ENCODE results near the gene C16orf78. TPM values are rescaled to one million over a fixed set of nuclear protein-coding genes. Genes with fewer than 3 reads are reported as not detected.

C16orf78 gene
- polyA plus RNA-seq, 3 donors, result not detected

GRCh38 chr16:49378816-49379215, 5.2 kb downstream of the C16orf78 start:
- no peak for DNase-seq (ENCODE audit: low read depth in 3 of 3, low spot score in 2 of 3)

- DNase-seq (ENCODE audit: low read depth in 3 of 3, low spot score in 2 of 3), result no peak
Measured at GRCh38 chr16:49382916-49383315, 9.3 kb downstream of the C16orf78 start.

GRCh38 chr16:49395021-49395420, 21.4 kb downstream of the C16orf78 start:
- DNase-seq (ENCODE audit: low read depth in 3 of 3, low spot score in 2 of 3), result no peak

- DNase-seq (ENCODE audit: low read depth in 3 of 3, low spot score in 2 of 3), result no peak
Measured at GRCh38 chr16:49396206-49396720, 22.7 kb downstream of the C16orf78 start.

- no peak for DNase-seq (ENCODE audit: low read depth in 3 of 3, low spot score in 2 of 3)
Measured at GRCh38 chr16:49398761-49399160, 25.2 kb downstream of the C16orf78 start.

DNA sequence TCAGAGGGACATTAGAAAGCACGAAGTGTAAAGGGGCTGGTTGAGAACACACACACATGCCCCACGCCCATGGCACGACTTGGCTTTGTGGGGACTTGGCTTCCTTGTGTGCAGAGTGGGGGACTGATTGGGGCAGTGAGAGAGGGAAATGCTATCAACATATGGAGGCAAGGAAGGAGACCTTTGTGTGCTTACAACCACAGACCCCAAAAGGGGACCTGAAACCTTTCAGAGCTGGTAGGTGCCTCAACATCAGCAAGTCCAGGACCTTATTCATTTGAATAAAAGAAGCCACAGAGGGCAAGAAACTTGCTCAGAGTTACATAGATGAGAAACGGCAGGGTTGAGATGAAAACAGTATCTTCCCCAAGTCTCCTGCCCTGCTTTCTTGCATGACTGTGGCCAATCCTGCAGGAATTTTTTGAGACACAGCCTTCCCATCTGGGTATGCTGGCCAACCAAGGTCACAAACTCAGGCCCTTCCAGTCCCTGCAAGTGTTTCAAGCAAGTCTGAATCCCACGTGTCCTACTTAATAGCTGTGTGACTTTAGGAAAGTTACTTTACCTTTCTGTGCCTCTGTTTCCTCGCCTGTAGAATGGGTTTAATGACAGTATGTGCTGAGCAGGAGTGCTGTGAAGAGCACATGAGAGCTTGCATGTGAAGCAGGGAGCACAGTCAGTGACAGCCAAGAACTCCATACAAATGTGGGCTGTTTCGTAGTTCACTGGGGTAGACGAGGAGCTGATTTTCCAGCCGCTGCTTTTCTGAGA, 26.2 kb downstream of the C16orf78 start:
- DNase-seq (ENCODE audit: low read depth in 3 of 3, low spot score in 2 of 3), result no peak

DNA sequence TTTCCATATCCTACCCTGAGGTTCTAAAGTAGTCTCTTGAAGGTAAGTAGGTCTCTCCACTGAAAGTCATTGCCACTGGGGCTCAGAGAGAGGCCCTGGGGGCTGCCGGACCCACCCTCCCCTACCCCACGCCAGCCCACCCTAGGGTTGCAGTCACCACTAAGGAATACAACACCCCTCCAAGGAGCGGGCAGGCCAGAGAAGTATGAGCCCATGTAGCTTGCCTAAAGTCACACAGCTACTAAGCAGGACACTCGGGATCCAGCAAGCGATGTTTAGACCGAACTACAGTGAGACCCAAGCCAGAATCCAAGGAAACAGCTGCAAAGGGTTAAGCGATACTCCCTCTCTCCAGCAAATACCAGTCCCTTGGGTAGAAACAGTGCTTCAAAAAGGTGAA, 27.0 kb downstream of the C16orf78 start:
- no peak for DNase-seq (ENCODE audit: low read depth in 3 of 3, low spot score in 2 of 3)

- DNase-seq (ENCODE audit: low read depth in 3 of 3, low spot score in 2 of 3), result no peak
Measured at GRCh38 chr16:49405123-49405522, 31.5 kb downstream of the C16orf78 start.

DNA sequence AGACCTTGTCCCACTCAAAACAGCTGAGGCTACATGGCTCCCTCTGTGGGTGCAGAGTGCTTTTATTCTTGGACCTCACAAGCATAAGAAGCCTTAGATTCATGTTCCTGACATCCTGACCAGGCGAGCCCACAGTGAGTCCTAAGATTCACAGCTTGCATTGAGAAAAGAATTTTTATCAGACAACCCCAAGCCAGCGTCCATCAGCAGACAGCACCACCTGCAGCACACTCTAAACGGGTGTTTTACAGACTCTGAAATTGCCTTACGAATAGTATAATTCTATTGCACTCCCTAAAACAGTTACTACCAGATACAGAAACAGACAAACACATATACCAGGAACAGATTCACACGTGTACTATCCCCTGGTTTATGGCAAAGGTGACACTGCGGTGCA, 31.9 kb downstream of the C16orf78 start:
- no peak for DNase-seq (ENCODE audit: low read depth in 3 of 3, low spot score in 2 of 3)

- DNase-seq (ENCODE audit: low read depth in 3 of 3, low spot score in 2 of 3), result peak; percentile 74 to 80 (median 76)
Measured at GRCh38 chr16:49407873-49408550, 34.4 kb downstream of the C16orf78 start.

- DNase-seq (ENCODE audit: low read depth in 3 of 3, low spot score in 2 of 3), result no peak
Measured at GRCh38 chr16:49409121-49409520, 35.5 kb downstream of the C16orf78 start.

- no peak for DNase-seq (ENCODE audit: low read depth in 3 of 3, low spot score in 2 of 3)
Measured at GRCh38 chr16:49410226-49410625, 36.6 kb downstream of the C16orf78 start.

DNA sequence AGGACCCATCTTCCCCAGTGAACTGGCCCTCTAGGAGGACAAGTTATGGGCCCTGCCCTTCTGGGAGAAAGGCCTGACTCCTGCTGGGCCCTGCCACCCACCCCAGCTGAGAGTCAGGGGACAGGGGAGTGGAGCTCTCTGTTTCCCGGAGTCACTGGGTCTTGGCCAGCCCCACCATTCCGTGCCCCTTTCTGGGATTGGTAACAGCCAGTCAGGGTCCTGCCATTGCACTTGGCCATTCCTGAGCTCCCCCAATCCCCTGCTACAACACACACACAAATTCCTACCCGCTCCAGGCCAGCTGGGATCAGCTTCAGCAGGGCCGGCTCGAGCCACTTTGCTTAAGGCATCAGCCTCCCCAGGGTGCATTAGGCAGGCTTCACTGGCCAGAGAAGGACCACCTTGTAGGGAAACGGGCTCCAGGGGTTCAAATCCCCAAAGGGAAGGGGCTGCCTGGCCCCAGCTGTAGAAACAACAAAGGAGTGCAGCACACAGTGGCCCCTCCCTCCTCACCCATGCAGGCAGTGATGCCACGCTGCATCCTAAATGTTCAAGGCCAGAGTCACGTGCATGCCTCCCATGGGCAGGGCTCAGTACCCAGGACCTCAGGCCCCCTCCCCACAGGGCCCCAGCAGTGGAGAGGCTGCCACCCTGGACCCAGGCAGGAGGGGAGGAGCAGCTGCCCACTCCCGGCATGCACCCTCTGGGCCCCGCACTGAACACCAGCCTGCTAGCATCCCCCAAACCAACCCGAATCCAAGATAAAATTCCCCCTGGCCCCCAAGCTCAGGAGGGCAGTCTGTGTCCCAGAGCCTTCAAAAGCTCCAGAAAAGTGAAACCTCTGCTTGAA, 37.7 kb downstream of the C16orf78 start:
- no peak for DNase-seq (ENCODE audit: low read depth in 3 of 3, low spot score in 2 of 3)

DNA sequence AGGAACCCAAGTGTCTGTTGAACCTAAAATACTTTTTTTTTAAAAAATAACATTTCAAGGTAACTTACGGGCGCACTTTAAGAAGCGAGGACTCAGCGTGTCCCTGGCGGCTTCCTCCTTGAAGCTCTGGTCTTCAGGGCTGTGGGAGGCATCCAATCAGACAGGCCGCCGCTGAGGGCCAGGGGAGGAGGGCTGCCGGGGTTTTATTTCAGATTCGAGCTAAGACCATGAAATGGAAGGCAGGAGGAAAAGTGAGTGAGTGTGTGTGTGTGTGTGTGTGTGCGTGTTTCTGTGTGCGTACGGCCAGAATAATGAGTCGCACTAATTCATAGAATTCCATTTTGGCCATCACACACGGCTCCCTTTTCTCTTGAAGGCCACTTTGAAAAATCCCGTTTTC, 41.1 kb downstream of the C16orf78 start:
- no peak for DNase-seq (ENCODE audit: low read depth in 3 of 3, low spot score in 2 of 3)

- no peak for DNase-seq (ENCODE audit: low read depth in 3 of 3, low spot score in 2 of 3)
Measured at GRCh38 chr16:49415083-49415482, 41.5 kb downstream of the C16orf78 start.

- no peak for DNase-seq (ENCODE audit: low read depth in 3 of 3, low spot score in 2 of 3)
Measured at GRCh38 chr16:49416001-49416675, 42.5 kb downstream of the C16orf78 start.

GRCh38 chr16:49417354-49417753, 43.8 kb downstream of the C16orf78 start:
- no peak for DNase-seq (ENCODE audit: low read depth in 3 of 3, low spot score in 2 of 3)

DNA sequence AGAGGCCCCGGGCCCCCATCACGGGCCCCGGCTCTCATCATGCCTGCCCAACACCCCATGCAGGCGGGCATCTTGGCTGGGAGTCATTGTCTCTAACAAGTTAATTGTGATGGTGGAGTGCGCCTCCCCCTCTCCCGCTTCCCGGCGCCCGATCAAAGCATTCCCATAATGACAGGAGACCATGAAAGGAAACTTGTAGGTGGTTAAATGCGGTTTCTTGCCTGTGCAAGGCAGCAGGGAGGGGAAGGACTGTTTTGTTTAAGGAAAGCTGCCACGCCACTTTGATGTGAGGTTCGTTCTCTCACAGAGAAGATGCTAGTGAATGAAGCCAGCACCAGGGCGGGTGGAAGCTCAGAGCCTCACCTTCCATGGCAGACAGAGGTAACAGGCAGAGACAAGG, 45.4 kb downstream of the C16orf78 start:
- no peak for DNase-seq (ENCODE audit: low read depth in 3 of 3, low spot score in 2 of 3)

- no peak for DNase-seq (ENCODE audit: low read depth in 3 of 3, low spot score in 2 of 3)
Measured at GRCh38 chr16:49419862-49420261, 46.3 kb downstream of the C16orf78 start.

- DNase-seq (ENCODE audit: low read depth in 3 of 3, low spot score in 2 of 3), result no peak
Measured at GRCh38 chr16:49422896-49423295, 49.3 kb downstream of the C16orf78 start.

DNA sequence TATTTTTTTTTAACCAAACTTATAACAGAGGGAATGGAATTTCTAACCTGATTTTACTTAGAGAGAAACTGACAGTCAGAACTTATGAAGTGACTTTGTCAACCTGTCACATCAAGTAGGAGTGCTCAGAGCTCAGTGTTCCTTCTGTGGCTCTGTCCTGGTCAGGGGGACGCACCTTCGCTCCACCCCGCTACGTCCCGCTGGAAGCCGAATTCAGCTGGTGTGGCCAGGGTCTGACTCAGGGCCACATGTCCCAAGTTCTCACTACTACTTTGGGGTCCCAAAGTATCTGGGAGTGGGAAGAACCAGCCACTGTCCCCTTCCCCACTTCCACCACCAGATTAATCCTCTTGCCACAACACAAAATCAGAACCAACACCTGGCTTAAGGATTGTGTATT, 51.4 kb downstream of the C16orf78 start:
- DNase-seq (ENCODE audit: low read depth in 3 of 3, low spot score in 2 of 3), result no peak
